Right lobe of liver (tissue), 4 donors: ENCODE measurements around the gene GPATCH8.

ENCODE experiments used
- POLR2A ChIP-seq: fragments of 450-650 bp; IDR thresholded peaks from one replicate; pipeline ENCODE4 v1.6.1; 2017; ENCODE audit warnings: antibody characterized with exemption, mild to moderate bottlenecking
- TF ChIP-seq, protein P1 (sequence below), 4 donors: fragments of 200-600 bp in 3 of 4; fragments of 450-650 bp in 1 of 4; IDR thresholded peaks; one replicate each; pipeline versions ENCODE4 v1.5.1 to v1.8.0; 2016 to 2022; ENCODE audit warnings: antibody characterized with exemption in 4 of 4, mild to moderate bottlenecking in 2 of 4
- donor health status: DM: no; HTN: no; CAD: no.
- donor health status: DM: no; HTN: no; CAD: no.
- donor health status: DM: no; HTN: yes; CAD: no.

DNA sequence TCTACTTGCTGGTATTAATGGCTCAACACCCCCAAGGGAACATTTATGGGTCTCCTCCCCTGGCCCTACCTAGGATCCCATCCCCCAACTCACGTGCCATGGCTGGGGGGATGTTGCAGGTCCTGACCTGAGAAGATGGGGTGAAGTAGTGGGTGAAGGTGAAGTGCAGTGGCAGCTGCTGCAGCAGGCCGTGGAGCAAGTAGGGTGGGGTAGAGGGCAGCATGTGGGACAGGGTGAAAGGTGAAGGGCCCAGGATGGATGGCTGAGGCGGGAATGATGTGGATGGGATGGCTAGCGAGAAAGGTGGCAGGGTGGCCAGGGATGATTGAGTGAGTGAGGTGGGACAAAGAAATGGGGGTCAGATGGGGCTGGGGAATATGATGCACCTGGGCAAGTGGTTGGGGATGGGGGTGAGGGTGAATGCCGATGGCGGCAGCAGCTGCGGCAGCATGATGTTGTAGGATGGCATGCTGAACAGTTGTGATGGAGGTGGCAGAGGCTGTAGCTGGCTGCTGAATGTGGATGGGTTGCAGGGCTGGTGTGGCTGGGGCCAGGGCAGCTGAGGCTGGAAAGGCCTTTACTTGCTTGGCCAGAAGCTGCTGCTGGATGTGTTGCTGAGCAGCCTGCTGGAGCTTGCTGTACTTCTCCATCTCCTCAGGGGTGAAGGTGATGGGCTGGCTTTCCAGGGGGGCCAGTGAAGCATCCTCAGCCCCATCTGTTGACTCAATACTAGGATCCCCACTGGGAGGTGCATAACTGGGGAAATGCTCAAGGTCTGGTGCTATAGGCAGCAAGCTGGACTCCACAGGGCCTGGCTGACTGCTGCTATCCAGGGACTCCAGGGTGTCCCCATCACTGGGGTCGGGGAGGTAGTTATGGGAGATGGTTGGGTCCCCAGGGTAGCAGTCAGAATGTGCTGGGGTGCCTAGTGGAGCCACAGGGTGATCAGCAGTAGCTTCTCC lies 105.4 kb downstream of the GPATCH8 start:
- TF ChIP-seq, protein P1, sequence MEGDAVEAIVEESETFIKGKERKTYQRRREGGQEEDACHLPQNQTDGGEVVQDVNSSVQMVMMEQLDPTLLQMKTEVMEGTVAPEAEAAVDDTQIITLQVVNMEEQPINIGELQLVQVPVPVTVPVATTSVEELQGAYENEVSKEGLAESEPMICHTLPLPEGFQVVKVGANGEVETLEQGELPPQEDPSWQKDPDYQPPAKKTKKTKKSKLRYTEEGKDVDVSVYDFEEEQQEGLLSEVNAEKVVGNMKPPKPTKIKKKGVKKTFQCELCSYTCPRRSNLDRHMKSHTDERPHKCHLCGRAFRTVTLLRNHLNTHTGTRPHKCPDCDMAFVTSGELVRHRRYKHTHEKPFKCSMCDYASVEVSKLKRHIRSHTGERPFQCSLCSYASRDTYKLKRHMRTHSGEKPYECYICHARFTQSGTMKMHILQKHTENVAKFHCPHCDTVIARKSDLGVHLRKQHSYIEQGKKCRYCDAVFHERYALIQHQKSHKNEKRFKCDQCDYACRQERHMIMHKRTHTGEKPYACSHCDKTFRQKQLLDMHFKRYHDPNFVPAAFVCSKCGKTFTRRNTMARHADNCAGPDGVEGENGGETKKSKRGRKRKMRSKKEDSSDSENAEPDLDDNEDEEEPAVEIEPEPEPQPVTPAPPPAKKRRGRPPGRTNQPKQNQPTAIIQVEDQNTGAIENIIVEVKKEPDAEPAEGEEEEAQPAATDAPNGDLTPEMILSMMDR (IDR thresholded peaks at IDR 0.05), result no peak
- no peak for TF ChIP-seq POLR2A
